ENCODE measurements around the gene STRN4. TPM values are rescaled to one million over a fixed set of nuclear protein-coding genes. Genes with fewer than 3 reads are reported as not detected.

STRN4 gene
- total and polyA plus RNA-seq, 9 of the 15 experiments (the other 6 are each of a cell fraction or from before 2014, with no cell fraction given) = 0.62 to 83.7 (median 36.9) TPM

DNA sequence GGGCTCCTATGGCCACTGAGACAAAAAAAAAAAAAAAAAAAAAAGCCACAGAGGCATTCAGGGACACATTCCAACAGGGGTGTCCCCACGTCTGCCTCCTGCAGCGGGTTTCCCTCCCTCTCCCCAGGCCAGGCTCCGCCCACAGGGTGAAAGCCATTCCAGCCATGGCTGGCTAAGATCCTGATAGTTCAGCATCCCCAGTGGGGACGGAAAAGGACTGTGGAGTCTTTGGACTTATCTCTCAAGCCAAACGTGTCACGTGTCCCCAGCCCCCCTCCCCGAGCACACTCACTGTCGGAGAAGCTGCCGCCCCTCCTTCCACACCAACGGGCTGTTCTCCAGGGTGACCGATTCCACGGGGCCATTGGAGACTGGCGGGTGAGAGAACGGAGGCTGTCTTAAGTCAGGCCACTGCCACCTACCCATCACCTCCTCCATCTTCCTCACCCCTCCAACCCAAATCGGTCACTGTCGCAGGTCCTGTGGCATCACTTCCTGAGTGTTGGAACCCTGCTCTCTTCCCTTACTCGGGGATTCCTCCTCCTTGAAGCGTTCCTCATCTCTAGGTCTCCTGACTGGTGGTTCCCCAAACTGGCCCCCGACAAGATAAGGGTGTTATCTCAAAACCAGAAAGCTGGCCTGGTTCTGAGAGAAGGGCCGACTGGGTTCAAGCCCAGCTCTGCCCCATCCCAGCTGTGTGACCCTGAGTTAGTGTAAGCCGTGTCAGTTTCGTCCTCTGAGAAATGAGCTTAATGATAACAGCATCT is 9.5 kb downstream of the STRN4 start (continued):
- TF ChIP-seq, protein P1, sequence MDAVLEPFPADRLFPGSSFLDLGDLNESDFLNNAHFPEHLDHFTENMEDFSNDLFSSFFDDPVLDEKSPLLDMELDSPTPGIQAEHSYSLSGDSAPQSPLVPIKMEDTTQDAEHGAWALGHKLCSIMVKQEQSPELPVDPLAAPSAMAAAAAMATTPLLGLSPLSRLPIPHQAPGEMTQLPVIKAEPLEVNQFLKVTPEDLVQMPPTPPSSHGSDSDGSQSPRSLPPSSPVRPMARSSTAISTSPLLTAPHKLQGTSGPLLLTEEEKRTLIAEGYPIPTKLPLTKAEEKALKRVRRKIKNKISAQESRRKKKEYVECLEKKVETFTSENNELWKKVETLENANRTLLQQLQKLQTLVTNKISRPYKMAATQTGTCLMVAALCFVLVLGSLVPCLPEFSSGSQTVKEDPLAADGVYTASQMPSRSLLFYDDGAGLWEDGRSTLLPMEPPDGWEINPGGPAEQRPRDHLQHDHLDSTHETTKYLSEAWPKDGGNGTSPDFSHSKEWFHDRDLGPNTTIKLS (IDR thresholded peaks at IDR 0.05; ENCODE audit: borderline replicate concordance, low read depth) = peak; percentile 30; the same call in 1 of the 2 replicates
- no peak for TF ChIP-seq RAD21 (CRISPR knock-in tag; conservative IDR thresholded peaks at IDR 0.05 in 1 of 2, IDR thresholded peaks at IDR 0.05 in 1 of 2)
- no peak for TF ChIP-seq MYC (IDR thresholded peaks at IDR 0.05; ENCODE audit: low read depth, low read length)
- TF ChIP-seq MYC (CRISPR knock-in tag; IDR thresholded peaks at IDR 0.05; ENCODE audit: borderline replicate concordance, low read depth) = no peak
- TF ChIP-seq MTA1 (IDR thresholded peaks at IDR 0.05; ENCODE audit: borderline replicate concordance) = peak; percentile 80; the same call in 1 of the 2 replicates
- peak; percentile 47; the same call in 1 of the 2 replicates for TF ChIP-seq TEAD4 (IDR thresholded peaks at IDR 0.05; ENCODE audit: low read length)
- no peak for TF ChIP-seq TEAD4 (CRISPR knock-in tag; IDR thresholded peaks at IDR 0.05; ENCODE audit: borderline replicate concordance)
- peak; percentile 29; the same call in 1 of the 2 replicates for TF ChIP-seq ZFX (CRISPR knock-in tag; IDR thresholded peaks at IDR 0.05)
- no peak for TF ChIP-seq SMAD3 (CRISPR knock-in tag; conservative IDR thresholded peaks at IDR 0.05)
- TF ChIP-seq ZNF12 (CRISPR knock-in tag; IDR thresholded peaks at IDR 0.05) = peak; percentile 97
- TF ChIP-seq, protein P2, sequence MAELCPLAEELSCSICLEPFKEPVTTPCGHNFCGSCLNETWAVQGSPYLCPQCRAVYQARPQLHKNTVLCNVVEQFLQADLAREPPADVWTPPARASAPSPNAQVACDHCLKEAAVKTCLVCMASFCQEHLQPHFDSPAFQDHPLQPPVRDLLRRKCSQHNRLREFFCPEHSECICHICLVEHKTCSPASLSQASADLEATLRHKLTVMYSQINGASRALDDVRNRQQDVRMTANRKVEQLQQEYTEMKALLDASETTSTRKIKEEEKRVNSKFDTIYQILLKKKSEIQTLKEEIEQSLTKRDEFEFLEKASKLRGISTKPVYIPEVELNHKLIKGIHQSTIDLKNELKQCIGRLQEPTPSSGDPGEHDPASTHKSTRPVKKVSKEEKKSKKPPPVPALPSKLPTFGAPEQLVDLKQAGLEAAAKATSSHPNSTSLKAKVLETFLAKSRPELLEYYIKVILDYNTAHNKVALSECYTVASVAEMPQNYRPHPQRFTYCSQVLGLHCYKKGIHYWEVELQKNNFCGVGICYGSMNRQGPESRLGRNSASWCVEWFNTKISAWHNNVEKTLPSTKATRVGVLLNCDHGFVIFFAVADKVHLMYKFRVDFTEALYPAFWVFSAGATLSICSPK (IDR thresholded peaks at IDR 0.05; ENCODE audit: borderline replicate concordance) = no peak
- TF ChIP-seq SPI1 (IDR thresholded peaks at IDR 0.05; ENCODE audit: borderline replicate concordance, low read depth, low read length) = 0 out of 2 replicates have a peak, but pooled peaks have one; percentile 13
- peak; percentile 78 for TF ChIP-seq CREM (IDR thresholded peaks at IDR 0.05; ENCODE audit: low read depth)
- TF ChIP-seq, protein P3, sequence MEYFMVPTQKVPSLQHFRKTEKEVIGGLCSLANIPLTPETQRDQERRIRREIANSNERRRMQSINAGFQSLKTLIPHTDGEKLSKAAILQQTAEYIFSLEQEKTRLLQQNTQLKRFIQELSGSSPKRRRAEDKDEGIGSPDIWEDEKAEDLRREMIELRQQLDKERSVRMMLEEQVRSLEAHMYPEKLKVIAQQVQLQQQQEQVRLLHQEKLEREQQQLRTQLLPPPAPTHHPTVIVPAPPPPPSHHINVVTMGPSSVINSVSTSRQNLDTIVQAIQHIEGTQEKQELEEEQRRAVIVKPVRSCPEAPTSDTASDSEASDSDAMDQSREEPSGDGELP (CRISPR knock-in tag; IDR thresholded peaks at IDR 0.05; ENCODE audit: borderline replicate concordance) = peak; percentile 61; the same call in 1 of the 2 replicates
- TF ChIP-seq CCNT2 (IDR thresholded peaks at IDR 0.05; ENCODE audit: borderline replicate concordance, extremely low read depth, insufficient read length, low read depth, low read length) = peak; percentile 35
- TF ChIP-seq EP300 (IDR thresholded peaks at IDR 0.05; ENCODE audit: low read length) = peak; percentile 18; the same call in 1 of the 2 replicates
